Glutamatergic neuron (in vitro differentiated cells): ENCODE results near the gene CHST9. TPM values are rescaled to one million over a fixed set of nuclear protein-coding genes. Genes with fewer than 3 reads are reported as not detected.
A peak's percentile ranks its signal among the peaks of the same experiment; 100 is the strongest.

Source experiments
- DNase-seq: peaks from one replicate; pipeline ENCODE4 v3.0.0; 2022
- H3K27ac Mint-ChIP-seq: one replicate; pipeline ENCODE4 v1.8.0; 2020; ENCODE audit warnings: mild to moderate bottlenecking, mixed read lengths, inconsistent platforms; ENCODE audit not compliant: unreplicated experiment
- H3K27me3 Mint-ChIP-seq: one replicate; pipeline ENCODE4 v1.8.0; 2020; ENCODE audit warnings: mild to moderate bottlenecking, moderate library complexity, mixed read lengths, inconsistent platforms; ENCODE audit not compliant: unreplicated experiment
- H3K36me3 Mint-ChIP-seq: one replicate; pipeline ENCODE4 v1.8.0; 2020; ENCODE audit warnings: mild to moderate bottlenecking, mixed read lengths, inconsistent platforms; ENCODE audit not compliant: unreplicated experiment
- H3K4me1 Mint-ChIP-seq: one replicate; pipeline ENCODE4 v1.8.0; 2020; ENCODE audit warnings: mild to moderate bottlenecking, low read depth, mixed read lengths, inconsistent platforms; ENCODE audit not compliant: unreplicated experiment
- H3K4me3 Mint-ChIP-seq: one replicate; pipeline ENCODE4 v1.8.0; 2020; ENCODE audit warnings: mild to moderate bottlenecking, mixed read lengths, inconsistent platforms; ENCODE audit not compliant: unreplicated experiment
- H3K9me3 Mint-ChIP-seq: one replicate; pipeline ENCODE4 v1.8.0; 2020; ENCODE audit warnings: mild to moderate bottlenecking, moderate library complexity, mixed read lengths, inconsistent platforms; ENCODE audit not compliant: unreplicated experiment
- CTCF ChIP-seq: fragments of 200-600 bp; sonication (generic); IDR thresholded peaks from one replicate; pipeline ENCODE4 v1.5.0; 2021; ENCODE audit not compliant: partially characterized antibody, unreplicated experiment
- total RNA-seq: library from RNA; stranded (reverse); fragmentation: NEBNext Ultra II Directional; extraction: Animal tissue kit (Norgen Biotek cat#: 25700); gene quantifications from one replicate; pipeline ENCODE4 v1.2.1, GENCODE V29; 2021; ENCODE audit not compliant: unreplicated experiment

Gene CHST9
- total RNA-seq, 1 donor from 2014 or later, result not detected

DNA sequence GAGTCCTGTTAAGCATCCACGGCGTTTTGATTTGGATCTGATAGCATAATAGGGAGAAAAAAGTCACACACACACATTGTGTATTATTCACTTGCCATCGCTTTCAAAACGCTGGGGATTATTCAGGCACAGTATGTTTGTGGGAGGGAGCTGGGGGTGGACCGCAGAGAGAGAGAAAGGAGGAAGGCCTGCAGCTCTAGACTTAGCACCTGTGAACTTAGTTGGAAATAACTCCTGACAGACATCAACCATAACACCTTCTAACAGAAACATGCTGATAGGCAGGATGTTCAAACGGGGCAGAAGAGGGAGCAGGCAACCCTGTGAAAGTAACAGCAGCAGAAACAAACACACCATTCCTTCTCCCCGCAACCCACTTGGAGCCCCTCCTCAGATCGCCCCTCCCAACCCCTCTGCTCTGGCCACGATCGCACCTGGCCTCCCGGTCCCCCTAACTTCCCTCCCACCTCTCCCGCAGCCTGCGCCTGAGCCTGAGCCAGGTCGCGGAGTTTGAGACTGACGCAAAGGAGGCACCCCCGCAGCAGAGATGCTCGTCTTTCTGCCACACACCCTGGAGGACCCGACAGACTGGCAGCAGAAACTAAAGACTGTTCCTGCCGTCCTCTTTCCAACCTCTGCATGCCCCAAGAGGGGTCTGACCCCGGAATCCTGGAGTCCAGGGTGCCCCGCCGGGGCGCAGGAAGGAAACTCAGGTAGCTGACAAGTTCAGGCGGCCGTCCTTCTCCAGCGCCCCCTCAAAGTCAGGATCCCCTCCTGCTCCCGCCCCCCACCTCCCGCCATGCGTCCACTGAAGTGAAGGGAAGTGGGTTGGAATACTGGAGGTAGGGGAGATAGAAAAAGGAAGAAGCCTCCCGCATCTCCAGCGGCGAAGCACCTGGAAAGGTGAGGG, 738 bp downstream of the CHST9 start:
- H3K4me1 Mint-ChIP-seq, result no peaks in the 10 kb centered on the region
- no peak for TF ChIP-seq CTCF
- H3K9me3 Mint-ChIP-seq, result peaks cover 2% of the 10 kb centered on the region
- H3K36me3 Mint-ChIP-seq, result no peaks in the 10 kb centered on the region
- no peak overlapping the region for H3K27ac Mint-ChIP-seq
- H3K27me3 Mint-ChIP-seq, result peaks cover 6% of the 10 kb centered on the region
- peak overlapping the region; percentile 78 for H3K4me3 Mint-ChIP-seq
- DNase-seq, result peak; percentile 21

- Mint-ChIP-seq H3K27me3 (peaks cover 6% of the 10 kb centered on the region), H3K4me1 (no peaks in the 10 kb centered on the region), H3K4me3 (no peak overlapping the region), H3K9me3 (peaks cover 2% of the 10 kb centered on the region), H3K36me3 (no peaks in the 10 kb centered on the region), H3K27ac (no peak overlapping the region)
- DNase-seq, result no peak
- no peak for TF ChIP-seq CTCF
These were observed 3.4 kb downstream of the CHST9 start for GRCh38 chr18:27181726-27182125.

GRCh38 chr18:27178424-27178823, 6.7 kb downstream of the CHST9 start:
- Mint-ChIP-seq H3K36me3 (no peaks in the 10 kb centered on the region), H3K4me3 (no peak overlapping the region), H3K4me1 (peaks cover 3% of the 10 kb centered on the region), H3K27ac (no peak overlapping the region), H3K9me3 (no peaks in the 10 kb centered on the region), H3K27me3 (peaks cover 3% of the 10 kb centered on the region)
- no peak for DNase-seq
- no peak for TF ChIP-seq CTCF

- H3K27me3 Mint-ChIP-seq, result peaks cover 3% of the 10 kb centered on the region
These were observed 9.2 kb downstream of the CHST9 start for GRCh38 chr18:27175914-27176313.

More at GRCh38 chr18:27175914-27176313, 9.2 kb downstream of the CHST9 start:
- Mint-ChIP-seq H3K4me3 (no peak overlapping the region), H3K27ac (no peak overlapping the region), H3K9me3 (no peaks in the 10 kb centered on the region), H3K36me3 (no peaks in the 10 kb centered on the region), H3K4me1 (peaks cover 3% of the 10 kb centered on the region)
- DNase-seq, result no peak
- no peak for TF ChIP-seq CTCF
